GM12872 (cell line): ENCODE measurements around the gene NOP9.

Experiments
- CTCF ChIP-seq: IDR thresholded peaks from 3 replicates; pipeline ENCODE4 v1.5.1; 2011; ENCODE audit warnings: low read depth, mild to moderate bottlenecking, low read length, moderate library complexity; ENCODE audit not compliant: insufficient read depth

Gene NOP9

DNA sequence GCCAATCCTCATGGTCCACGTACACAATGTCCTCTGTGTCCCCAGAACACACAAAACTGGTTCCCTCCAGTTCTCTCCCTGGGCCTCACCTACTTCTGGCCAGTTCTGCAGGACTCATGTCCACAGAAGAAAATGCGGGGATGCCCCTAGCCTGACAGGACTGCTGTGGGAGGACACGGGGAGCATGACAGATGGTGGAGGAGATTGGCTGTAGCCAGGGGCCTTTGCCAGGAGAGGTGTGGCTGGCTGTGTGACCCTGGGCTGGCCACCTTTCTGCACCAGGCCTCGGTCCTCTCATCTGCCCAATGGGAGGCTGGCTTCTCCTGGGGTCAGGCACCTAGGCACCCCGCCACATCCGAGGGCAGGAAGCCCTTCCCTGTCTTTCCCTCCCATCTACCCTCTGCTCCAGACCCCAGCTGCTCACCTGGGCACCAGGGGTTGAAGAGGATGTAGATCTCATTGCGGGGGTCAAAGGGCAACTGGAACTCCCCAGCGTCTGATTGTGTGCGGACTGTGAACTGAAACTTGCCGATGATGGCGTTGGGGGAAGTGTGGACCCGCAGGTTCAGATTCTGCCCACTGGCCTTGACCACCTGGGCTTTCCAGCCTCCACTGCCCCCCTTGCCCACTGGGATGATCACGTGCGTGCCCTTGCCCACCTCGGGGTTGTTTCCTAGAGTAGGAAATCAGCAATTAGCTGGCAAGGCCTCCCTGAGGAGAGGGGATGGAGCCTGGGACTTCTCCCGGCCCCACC, 39.4 kb upstream of the NOP9 start:
- TF ChIP-seq CTCF, result no peak

DNA sequence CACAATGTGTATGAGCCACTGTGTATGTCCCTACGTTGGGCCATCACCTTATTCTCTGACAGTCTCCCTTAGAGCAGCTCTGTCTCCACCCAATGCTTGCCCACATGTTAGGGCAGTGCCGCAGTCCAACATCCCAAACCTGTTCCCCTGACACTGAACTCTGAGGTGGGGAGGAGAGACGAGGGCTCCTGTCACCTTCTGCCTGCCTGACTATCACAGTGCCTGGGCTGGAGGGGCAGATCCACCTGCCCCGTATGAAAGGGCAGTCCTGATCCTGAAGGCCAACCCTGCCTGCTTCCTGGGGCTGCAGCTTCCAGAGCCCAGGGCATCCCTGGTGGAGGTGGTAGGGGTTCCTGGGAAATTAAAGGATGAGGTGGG, 38.9 kb upstream of the NOP9 start:
- no peak for TF ChIP-seq CTCF

- TF ChIP-seq CTCF, result no peak
Measured at GRCh38 chr14:24261256-24261968, 38.2 kb upstream of the NOP9 start.

DNA sequence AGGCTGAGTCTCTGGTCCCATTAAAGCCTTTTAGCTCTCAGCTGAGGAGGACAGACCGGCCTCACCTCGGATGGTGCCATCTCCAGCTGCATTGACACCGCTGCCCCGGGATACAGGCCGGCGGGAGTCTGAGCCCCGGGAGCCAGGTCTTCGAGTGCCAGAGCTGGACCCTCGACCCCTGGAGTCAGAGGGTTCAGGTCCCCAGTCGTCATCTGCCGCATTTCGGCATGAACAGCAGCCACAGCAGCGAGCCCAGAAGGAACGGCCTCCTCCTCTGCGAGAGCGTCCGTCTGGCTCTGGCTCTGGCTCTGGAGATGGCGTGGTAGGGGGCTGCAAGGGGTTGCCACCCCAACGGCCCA, 37.7 kb upstream of the NOP9 start:
- TF ChIP-seq CTCF, result no peak

- no peak for TF ChIP-seq CTCF
Measured at GRCh38 chr14:24262821-24263733, 36.6 kb upstream of the NOP9 start, which contains the start of gene TGM1. TGM1 (minus strand) TSS chr14:24263177; CDS start chr14:24262352, 825 bp downstream.

DNA sequence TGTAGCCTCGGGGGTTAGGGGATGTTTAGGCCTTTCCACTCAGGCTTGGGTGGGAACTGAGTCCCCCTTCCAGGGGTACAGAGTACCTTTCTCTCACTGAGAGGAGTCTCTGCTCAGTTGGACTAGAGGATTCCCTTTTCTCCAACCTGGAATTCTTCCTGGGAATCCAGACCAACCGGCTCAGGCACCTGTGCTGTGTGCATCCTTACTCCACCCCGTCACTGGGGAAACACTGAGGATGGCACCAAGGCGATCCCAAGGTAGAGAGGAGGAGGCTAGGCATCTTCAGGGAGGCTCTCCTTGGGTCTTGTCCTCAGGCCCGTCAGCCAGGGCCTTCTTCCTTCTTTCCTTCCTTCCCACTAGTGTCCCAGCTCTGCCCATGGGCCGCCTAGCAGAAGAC, 35.8 kb upstream of the NOP9 start:
- no peak for TF ChIP-seq CTCF

- TF ChIP-seq CTCF, result no peak
Measured at GRCh38 chr14:24264298-24264697, 35.4 kb upstream of the NOP9 start.
